ENCODE measurements around the gene MYO1F. TPM values are rescaled to one million over a fixed set of nuclear protein-coding genes. Genes with fewer than 3 reads are reported as not detected.

The MYO1F gene
- total and polyA plus RNA-seq, 10 of the 15 experiments (the other 5 are each of a cell fraction or from before 2014, with no cell fraction given), result 3.5 to 49.4 (median 31.3) TPM

DNA sequence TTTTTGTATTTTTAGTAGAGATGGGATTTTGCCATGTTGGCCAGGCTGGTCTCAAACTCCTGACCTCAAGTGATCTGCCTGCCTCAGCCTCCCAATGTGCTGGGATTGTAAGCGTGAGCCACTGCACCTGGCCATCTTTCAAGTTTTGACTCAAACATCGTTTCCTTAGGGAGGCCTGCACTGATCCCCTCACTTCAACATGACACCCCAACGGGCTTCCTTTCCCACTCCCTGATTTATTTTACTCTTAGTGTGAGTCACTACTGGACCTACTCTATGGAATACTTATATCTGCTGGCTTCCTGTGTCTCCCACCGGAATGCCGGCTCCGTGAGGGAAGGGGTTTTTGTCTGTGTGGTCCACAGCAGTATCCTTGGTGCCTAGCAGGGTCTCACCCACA is 37.8 kb upstream of the MYO1F start:
- Histone ChIP-seq H3K27ac (ENCODE audit: control insufficient read depth, insufficient read depth) (no peak overlapping the region), H3K79me2 (ENCODE audit: control insufficient read depth, insufficient read depth, low read length) (no peaks in the 10 kb centered on the region), H3K36me3 (ENCODE audit: control insufficient read depth in 2 of 2, insufficient read depth in 2 of 2, low read length in 1 of 2) (no peaks in the 10 kb centered on the region), H3K4me3 (no peak overlapping the region), H4K20me1 (ENCODE audit: control insufficient read depth, insufficient read depth) (no peaks in the 10 kb centered on the region), H2AFZ (ENCODE audit: control insufficient read depth, low read depth, low read length) (no peak overlapping the region), H3K4me1 (ENCODE audit: control insufficient read depth, insufficient read depth, low read length) (no peaks in the 10 kb centered on the region), H3K9me3 (replicated peaks; ENCODE audit: control insufficient read depth, insufficient read depth, low read length) (no peaks in the 10 kb centered on the region), H3K4me2 (ENCODE audit: control insufficient read depth, insufficient read depth) (no peak overlapping the region), H3K27me3 (replicated peaks in 1 of 2; ENCODE audit: control insufficient read depth in 2 of 2, insufficient read depth in 2 of 2, low read length in 1 of 2) (no peaks in the 10 kb centered on the region), H3K9ac (ENCODE audit: control insufficient read depth, insufficient read depth, low read length) (no peak overlapping the region)
- SMC1A ChIA-PET (ENCODE audit: uncharacterized antibody, unreplicated experiment), result no interaction called here
- CTCF ChIA-PET, result interaction anchor here (0.6 to 1.5 kb wide), 4 partner anchors 10 to 958 kb away, joined by 3 read pairs; partner anchors contain the start of gene MYO1F
- RAD21 ChIA-PET (ENCODE audit: unreplicated experiment), result interaction anchor here (0.9 kb wide), 1 partner anchor 22 kb away, joined by 3 read pairs; no protein-coding TSS in a partner anchor
- intact Hi-C loops (cut with micrococcal nuclease; ENCODE audit: unreplicated experiment) (no loop called here), in situ Hi-C loops (cut with MboI) (no loop called here)
- DNase-seq (ENCODE audit: low read depth, low spot score) (no peak), ATAC-seq (no peak), FAIRE-seq (no peak)
- WGBS (ENCODE audit: insufficient coverage, insufficient replicate concordance, low lambda C conversion rate, missing lambda C conversion rate), result 20% methylated on average over 6 of the region's 6 CpGs
- BruUV-seq (replicated peaks), result no TSS peak
- POLR2A ChIA-PET, result no interaction called here
- no peak for TF ChIP-seq ZNF274 (IDR thresholded peaks at IDR 0.05; ENCODE audit: insufficient read depth, insufficient read length)
- TF ChIP-seq RCOR1 (conservative IDR thresholded peaks at IDR 0.05; ENCODE audit: low read depth, low read length), result no peak
- TF ChIP-seq, protein P1, sequence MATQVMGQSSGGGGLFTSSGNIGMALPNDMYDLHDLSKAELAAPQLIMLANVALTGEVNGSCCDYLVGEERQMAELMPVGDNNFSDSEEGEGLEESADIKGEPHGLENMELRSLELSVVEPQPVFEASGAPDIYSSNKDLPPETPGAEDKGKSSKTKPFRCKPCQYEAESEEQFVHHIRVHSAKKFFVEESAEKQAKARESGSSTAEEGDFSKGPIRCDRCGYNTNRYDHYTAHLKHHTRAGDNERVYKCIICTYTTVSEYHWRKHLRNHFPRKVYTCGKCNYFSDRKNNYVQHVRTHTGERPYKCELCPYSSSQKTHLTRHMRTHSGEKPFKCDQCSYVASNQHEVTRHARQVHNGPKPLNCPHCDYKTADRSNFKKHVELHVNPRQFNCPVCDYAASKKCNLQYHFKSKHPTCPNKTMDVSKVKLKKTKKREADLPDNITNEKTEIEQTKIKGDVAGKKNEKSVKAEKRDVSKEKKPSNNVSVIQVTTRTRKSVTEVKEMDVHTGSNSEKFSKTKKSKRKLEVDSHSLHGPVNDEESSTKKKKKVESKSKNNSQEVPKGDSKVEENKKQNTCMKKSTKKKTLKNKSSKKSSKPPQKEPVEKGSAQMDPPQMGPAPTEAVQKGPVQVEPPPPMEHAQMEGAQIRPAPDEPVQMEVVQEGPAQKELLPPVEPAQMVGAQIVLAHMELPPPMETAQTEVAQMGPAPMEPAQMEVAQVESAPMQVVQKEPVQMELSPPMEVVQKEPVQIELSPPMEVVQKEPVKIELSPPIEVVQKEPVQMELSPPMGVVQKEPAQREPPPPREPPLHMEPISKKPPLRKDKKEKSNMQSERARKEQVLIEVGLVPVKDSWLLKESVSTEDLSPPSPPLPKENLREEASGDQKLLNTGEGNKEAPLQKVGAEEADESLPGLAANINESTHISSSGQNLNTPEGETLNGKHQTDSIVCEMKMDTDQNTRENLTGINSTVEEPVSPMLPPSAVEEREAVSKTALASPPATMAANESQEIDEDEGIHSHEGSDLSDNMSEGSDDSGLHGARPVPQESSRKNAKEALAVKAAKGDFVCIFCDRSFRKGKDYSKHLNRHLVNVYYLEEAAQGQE (IDR thresholded peaks at IDR 0.05; ENCODE audit: low read depth, low read length), result no peak
- no peak for TF ChIP-seq ZNF384 (IDR thresholded peaks at IDR 0.05; ENCODE audit: borderline replicate concordance, low read depth, low read length)
- TF ChIP-seq POLR2A (IDR thresholded peaks at IDR 0.05; ENCODE audit: low read depth, low read length), result no peak
- TF ChIP-seq IKZF2 (IDR thresholded peaks at IDR 0.05), result no peak
- TF ChIP-seq HDGF (IDR thresholded peaks at IDR 0.05), result no peak
- TF ChIP-seq, protein P2, sequence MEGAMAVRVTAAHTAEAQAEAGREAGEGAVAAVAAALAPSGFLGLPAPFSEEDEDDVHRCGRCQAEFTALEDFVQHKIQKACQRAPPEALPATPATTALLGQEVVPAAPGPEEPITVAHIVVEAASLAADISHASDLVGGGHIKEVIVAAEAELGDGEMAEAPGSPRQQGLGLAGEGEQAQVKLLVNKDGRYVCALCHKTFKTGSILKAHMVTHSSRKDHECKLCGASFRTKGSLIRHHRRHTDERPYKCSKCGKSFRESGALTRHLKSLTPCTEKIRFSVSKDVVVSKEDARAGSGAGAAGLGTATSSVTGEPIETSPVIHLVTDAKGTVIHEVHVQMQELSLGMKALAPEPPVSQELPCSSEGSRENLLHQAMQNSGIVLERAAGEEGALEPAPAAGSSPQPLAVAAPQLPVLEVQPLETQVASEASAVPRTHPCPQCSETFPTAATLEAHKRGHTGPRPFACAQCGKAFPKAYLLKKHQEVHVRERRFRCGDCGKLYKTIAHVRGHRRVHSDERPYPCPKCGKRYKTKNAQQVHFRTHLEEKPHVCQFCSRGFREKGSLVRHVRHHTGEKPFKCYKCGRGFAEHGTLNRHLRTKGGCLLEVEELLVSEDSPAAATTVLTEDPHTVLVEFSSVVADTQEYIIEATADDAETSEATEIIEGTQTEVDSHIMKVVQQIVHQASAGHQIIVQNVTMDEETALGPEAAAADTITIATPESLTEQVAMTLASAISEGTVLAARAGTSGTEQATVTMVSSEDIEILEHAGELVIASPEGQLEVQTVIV (IDR thresholded peaks at IDR 0.05; ENCODE audit: borderline replicate concordance, partially characterized antibody), result no peak
- TF ChIP-seq ZNF207 (IDR thresholded peaks at IDR 0.05; ENCODE audit: borderline replicate concordance), result no peak
- TF ChIP-seq, protein P3, sequence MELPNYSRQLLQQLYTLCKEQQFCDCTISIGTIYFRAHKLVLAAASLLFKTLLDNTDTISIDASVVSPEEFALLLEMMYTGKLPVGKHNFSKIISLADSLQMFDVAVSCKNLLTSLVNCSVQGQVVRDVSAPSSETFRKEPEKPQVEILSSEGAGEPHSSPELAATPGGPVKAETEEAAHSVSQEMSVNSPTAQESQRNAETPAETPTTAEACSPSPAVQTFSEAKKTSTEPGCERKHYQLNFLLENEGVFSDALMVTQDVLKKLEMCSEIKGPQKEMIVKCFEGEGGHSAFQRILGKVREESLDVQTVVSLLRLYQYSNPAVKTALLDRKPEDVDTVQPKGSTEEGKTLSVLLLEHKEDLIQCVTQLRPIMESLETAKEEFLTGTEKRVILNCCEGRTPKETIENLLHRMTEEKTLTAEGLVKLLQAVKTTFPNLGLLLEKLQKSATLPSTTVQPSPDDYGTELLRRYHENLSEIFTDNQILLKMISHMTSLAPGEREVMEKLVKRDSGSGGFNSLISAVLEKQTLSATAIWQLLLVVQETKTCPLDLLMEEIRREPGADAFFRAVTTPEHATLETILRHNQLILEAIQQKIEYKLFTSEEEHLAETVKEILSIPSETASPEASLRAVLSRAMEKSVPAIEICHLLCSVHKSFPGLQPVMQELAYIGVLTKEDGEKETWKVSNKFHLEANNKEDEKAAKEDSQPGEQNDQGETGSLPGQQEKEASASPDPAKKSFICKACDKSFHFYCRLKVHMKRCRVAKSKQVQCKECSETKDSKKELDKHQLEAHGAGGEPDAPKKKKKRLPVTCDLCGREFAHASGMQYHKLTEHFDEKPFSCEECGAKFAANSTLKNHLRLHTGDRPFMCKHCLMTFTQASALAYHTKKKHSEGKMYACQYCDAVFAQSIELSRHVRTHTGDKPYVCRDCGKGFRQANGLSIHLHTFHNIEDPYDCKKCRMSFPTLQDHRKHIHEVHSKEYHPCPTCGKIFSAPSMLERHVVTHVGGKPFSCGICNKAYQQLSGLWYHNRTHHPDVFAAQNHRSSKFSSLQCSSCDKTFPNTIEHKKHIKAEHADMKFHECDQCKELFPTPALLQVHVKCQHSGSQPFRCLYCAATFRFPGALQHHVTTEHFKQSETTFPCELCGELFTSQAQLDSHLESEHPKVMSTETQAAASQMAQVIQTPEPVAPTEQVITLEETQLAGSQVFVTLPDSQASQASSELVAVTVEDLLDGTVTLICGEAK (IDR thresholded peaks at IDR 0.05; ENCODE audit: borderline replicate concordance), result no peak
- no peak for TF ChIP-seq SUZ12 (IDR thresholded peaks at IDR 0.05; ENCODE audit: unreplicated experiment)
- no peak for TF ChIP-seq ZSCAN29 (IDR thresholded peaks at IDR 0.05)
- no peak for TF ChIP-seq GATAD2B (conservative IDR thresholded peaks at IDR 0.05; ENCODE audit: low read depth)
- no peak for TF ChIP-seq JUNB (IDR thresholded peaks at IDR 0.05)
- TF ChIP-seq KDM1A (IDR thresholded peaks at IDR 0.05; ENCODE audit: borderline replicate concordance), result no peak
